CD4-positive, alpha-beta T cell (primary cell): ENCODE results near the gene ZNF580. TPM values are rescaled to one million over a fixed set of nuclear protein-coding genes. Genes with fewer than 3 reads are reported as not detected.

Experiments used
- ATAC-seq: fragments of 200-7000 bp; cut with Tn5 transposase; one replicate; pipeline ENCODE4 v1.10.0; 2022; ENCODE audit warnings: mild to moderate bottlenecking; ENCODE audit not compliant: poor library complexity
- CTCF ChIA-PET: fragments of 350-600 bp; sonication (Branson Sonifier 250); formaldehyde crosslinking; loops from one replicate; lab custom pipeline; 2021; ENCODE audit warnings: antibody characterized with exemption, inconsistent platforms; lab: Charles Lee
- POLR2A ChIA-PET: fragments of 350-600 bp; sonication (Branson Sonifier 250); formaldehyde crosslinking; loops from one replicate; lab custom pipeline; 2021; ENCODE audit warnings: antibody characterized with exemption, inconsistent platforms; lab: Charles Lee
- DNase-seq, 14 experiments: peaks; one replicate each; pipeline ENCODE4 v3.0.0-alpha.2; 2013 to 2020; ENCODE audit warnings: mixed read lengths in 2 of 14
- H3K27ac ChIP-seq, 2 donors: one replicate each; pipeline versions ENCODE4 v1.5.1 to v1.7.0; 2013; ENCODE audit warnings: low read length in 2 of 2, low read depth in 1 of 2, mild to moderate bottlenecking in 1 of 2
- H3K27me3 ChIP-seq, 2 experiments: 1 replicate in 1 of 2; 2 replicates in 1 of 2; pipeline versions ENCODE4 v1.6.1 to v1.7.0; 2013; ENCODE audit warnings: low read length in 2 of 2, control low read depth in 1 of 2, mild to moderate bottlenecking in 1 of 2, moderate library complexity in 1 of 2; ENCODE audit not compliant: insufficient read depth in 2 of 2, control insufficient read depth in 1 of 2
- H3K36me3 ChIP-seq: one replicate; pipeline ENCODE4 v1.6.1; 2013; ENCODE audit warnings: low read length, control low read depth; ENCODE audit not compliant: insufficient read depth
- H3K4me1 ChIP-seq: one replicate; pipeline ENCODE4 v1.6.1; 2013; ENCODE audit warnings: low read length, control low read depth; ENCODE audit not compliant: insufficient read depth
- H3K4me3 ChIP-seq: one replicate; pipeline ENCODE4 v1.5.1; 2013; ENCODE audit warnings: mild to moderate bottlenecking, low read length, moderate library complexity
- H3K9me3 ChIP-seq, 2 experiments: 1 replicate in 1 of 2; 2 replicates in 1 of 2; pipeline versions ENCODE4 v1.6.1 to v1.7.0; 2013; ENCODE audit warnings: low read length in 2 of 2, mild to moderate bottlenecking in 2 of 2, control low read depth in 1 of 2, moderate library complexity in 1 of 2; ENCODE audit not compliant: control insufficient read depth in 1 of 2, insufficient read depth in 1 of 2
- H3K27ac Mint-ChIP-seq: one replicate; pipeline ENCODE4 v1.8.0; 2020; ENCODE audit warnings: mixed read lengths
- H3K27me3 Mint-ChIP-seq: one replicate; pipeline ENCODE4 v1.8.0; 2021; ENCODE audit warnings: mixed read lengths
- H3K36me3 Mint-ChIP-seq: one replicate; pipeline ENCODE4 v1.8.0; 2021; ENCODE audit warnings: low read depth, mixed read lengths
- H3K4me1 Mint-ChIP-seq: one replicate; pipeline ENCODE4 v1.8.0; 2021; ENCODE audit warnings: low read depth, mixed read lengths
- H3K4me3 Mint-ChIP-seq: one replicate; pipeline ENCODE4 v1.8.0; 2020; ENCODE audit warnings: mild to moderate bottlenecking, mixed read lengths
- H3K9me3 Mint-ChIP-seq: one replicate; pipeline ENCODE4 v1.8.0; 2020; ENCODE audit warnings: mixed read lengths
- CTCF ChIP-seq: fragments of 200-600 bp; IDR thresholded peaks from one replicate; pipeline ENCODE4 v1.8.0; 2022; ENCODE audit warnings: antibody characterized with exemption, mild to moderate bottlenecking
- intact Hi-C, 2 experiments: fragments of 100-400 bp; cut with DNase I in 1 of 2; cut with micrococcal nuclease in 1 of 2; formaldehyde crosslinking; loops; one replicate each; pipeline versions ENCODE4 v1.15.1 to v1.9.0; 2023 to 2025; cut with DNase I, micrococcal nuclease
- total RNA-seq, 174 experiments: library from RNA in 2 of 174; stranded (reverse) in 2 of 174; gene quantifications; one replicate each; pipeline ENCODE4 v1.2.3 and lab custom pipeline; 2021 to 2026

The ZNF580 gene
- total RNA-seq, 2 experiments from 2014 or later = 45.2 to 46.6 TPM

DNA sequence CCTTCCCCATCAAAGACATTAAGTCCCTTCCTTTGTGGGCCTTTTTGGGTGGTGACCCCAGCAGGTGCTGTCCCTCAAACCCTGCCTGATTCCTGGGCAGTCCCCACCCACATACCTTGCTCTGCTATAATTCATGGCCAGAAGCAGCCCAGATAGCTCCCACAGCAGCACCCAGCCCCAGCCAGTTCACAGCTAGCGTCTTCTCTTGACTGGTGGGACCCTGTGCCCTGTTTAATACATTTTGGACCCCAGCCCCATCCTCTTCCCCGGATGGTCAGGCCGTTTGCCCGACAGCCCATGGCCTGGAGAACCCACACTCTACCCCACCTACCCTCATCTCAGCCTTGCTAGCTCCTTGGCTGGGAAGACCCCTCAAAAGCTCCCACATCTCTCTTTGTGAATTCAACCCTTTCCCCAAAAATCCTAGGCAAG is 9.3 kb downstream of the ZNF580 start:
- DNase-seq (peak in 1 of 14 experiments; percentile 23), ATAC-seq (no peak)
- ChIA-PET POLR2A (no interaction called here), CTCF (interaction anchor here (0.6 kb wide), 1 partner anchor 18 kb away, joined by 3 read pairs; no protein-coding TSS in a partner anchor)
- no peaks in the 10 kb centered on the region for H3K9me3 Mint-ChIP-seq
- H3K36me3 Mint-ChIP-seq = peaks cover 16% of the 10 kb centered on the region
- Histone ChIP-seq H3K4me3 (no peak overlapping the region), H3K27ac (no peak overlapping the region), H3K4me1 (peaks cover 34% of the 10 kb centered on the region), H3K27me3 (no peaks in the 10 kb centered on the region), H3K36me3 (peaks cover 5% of the 10 kb centered on the region), H3K9me3 (no peaks in the 10 kb centered on the region)
- TF ChIP-seq CTCF = no peak
- no peak overlapping the region for H3K27ac Mint-ChIP-seq
- intact Hi-C loops = loop anchor here in 1 of 2 experiments (10.0 kb wide), 1 partner anchor 1455 kb away; the partner anchor contains the start of gene TSEN34
- peak overlapping the region; percentile 84 for H3K4me3 Mint-ChIP-seq
- peaks cover 27% of the 10 kb centered on the region for H3K4me1 Mint-ChIP-seq
- H3K27me3 Mint-ChIP-seq = no peaks in the 10 kb centered on the region

- H3K27me3 Mint-ChIP-seq = no peaks in the 10 kb centered on the region
- H3K4me1 Mint-ChIP-seq = peaks cover 26% of the 10 kb centered on the region
- DNase-seq (peak in 1 of 14 experiments; percentile 46), ATAC-seq (no peak)
- no peaks in the 10 kb centered on the region for H3K27me3 ChIP-seq
- peak overlapping the region; percentile 84 for H3K4me3 Mint-ChIP-seq
- H3K9me3 Mint-ChIP-seq = no peaks in the 10 kb centered on the region
- ChIA-PET CTCF (no interaction called here), POLR2A (no interaction called here)
- peaks cover 32% of the 10 kb centered on the region for H3K4me1 ChIP-seq
- no peak overlapping the region for H3K27ac ChIP-seq
- no peaks in the 10 kb centered on the region for H3K9me3 ChIP-seq
- intact Hi-C loops = loop anchor here in 1 of 2 experiments (10.0 kb wide), 1 partner anchor 1456 kb away; the partner anchor contains the start of gene TSEN34
- H3K4me3 ChIP-seq = no peak overlapping the region
- no peak for TF ChIP-seq CTCF
- peaks cover under 1% of the 10 kb centered on the region for H3K36me3 ChIP-seq
- peak overlapping the region; percentile 36 for H3K27ac Mint-ChIP-seq
- H3K36me3 Mint-ChIP-seq = peaks cover 21% of the 10 kb centered on the region
These were observed 9.9 kb downstream of the ZNF580 start for GRCh38 chr19:55650602-55651230.

GRCh38 chr19:55651236-55651635 is 10.4 kb downstream of the ZNF580 start:
- peaks cover under 1% of the 10 kb centered on the region for H3K36me3 ChIP-seq
- ChIA-PET CTCF (no interaction called here), POLR2A (no interaction called here)
- no peaks in the 10 kb centered on the region for H3K9me3 Mint-ChIP-seq
- H3K4me3 ChIP-seq = no peak overlapping the region
- intact Hi-C loops = loop anchor here in 1 of 2 experiments (10.0 kb wide), 1 partner anchor 1456 kb away; the partner anchor contains the start of gene TSEN34
- peaks cover 26% of the 10 kb centered on the region for H3K36me3 Mint-ChIP-seq
- H3K27me3 Mint-ChIP-seq = no peaks in the 10 kb centered on the region
- TF ChIP-seq CTCF = no peak
- no peak for ATAC-seq
- peaks cover 37% of the 10 kb centered on the region for H3K4me1 ChIP-seq
- DNase-seq = no peak
- H3K4me1 Mint-ChIP-seq = peaks cover 31% of the 10 kb centered on the region
- no peaks in the 10 kb centered on the region for H3K27me3 ChIP-seq
- H3K27ac Mint-ChIP-seq = peak overlapping the region; percentile 36
- H3K27ac ChIP-seq = no peak overlapping the region
- peak overlapping the region; percentile 71 for H3K4me3 Mint-ChIP-seq
- no peaks in the 10 kb centered on the region for H3K9me3 ChIP-seq
